ENCODE data around the gene VPS39.

Gene VPS39

DNA sequence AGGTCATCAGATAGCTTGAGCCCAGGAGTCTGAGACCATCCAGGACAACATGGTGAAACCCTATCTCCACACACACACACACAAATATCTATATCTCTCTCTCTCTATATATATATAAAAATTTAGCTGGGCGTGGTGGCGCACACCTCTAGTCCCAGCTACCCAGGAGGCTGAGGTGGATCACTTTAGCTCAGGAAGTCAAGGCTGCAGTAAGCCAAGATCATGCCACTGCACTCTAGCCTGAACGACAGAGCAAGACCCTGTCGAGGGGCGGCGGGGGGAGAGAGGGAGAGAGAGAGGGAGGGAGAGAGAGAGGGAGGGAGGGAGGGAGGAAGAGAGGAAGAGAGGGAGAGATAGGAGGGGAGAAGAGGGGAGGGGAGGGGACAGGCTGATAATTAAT lies 79.6 kb downstream of the VPS39 start:
- no peak for DNase-seq (ENCODE audit: low read depth)

DNA sequence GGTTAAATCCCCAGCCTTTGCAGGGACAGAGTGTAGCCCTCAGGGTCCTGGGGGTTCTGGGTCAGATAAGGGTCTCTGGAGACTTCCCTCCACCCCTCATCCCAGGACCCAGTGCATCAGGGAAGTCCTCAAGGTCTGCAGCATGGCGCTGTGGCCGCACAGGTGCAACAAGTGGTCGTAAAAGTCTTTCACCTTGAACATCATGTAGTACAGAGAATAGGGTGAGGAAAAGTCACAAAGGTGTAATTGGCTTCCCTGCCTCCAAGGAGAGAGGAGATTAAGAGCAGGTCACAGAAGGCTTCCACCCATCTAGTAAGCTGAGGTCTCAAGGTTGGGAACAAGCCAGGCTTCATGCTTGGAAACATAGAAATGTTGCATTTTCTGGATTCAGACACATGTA lies 84.6 kb downstream of the VPS39 start:
- DNase-seq (ENCODE audit: low read depth) = no peak

DNA sequence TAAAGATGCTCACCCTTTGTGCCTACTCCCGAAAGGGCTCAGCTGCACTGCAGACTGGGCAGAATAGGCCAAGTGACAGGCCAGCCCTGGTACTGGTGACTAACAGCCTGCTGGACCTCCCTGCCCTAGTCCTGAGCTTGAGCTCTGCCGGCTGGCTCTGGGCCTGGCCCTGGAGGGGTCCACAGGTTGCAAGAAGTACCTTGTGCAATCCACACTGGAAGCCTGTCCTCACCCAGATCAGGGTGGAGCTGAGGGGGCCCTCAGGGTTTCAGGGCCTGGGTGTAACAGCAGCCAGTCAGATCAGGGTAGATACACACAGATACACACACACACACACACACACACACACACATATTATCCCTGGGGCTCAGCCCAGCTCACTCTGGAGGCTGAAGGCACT lies 86.4 kb downstream of the VPS39 start:
- DNase-seq (ENCODE audit: low read depth) = no peak

DNA sequence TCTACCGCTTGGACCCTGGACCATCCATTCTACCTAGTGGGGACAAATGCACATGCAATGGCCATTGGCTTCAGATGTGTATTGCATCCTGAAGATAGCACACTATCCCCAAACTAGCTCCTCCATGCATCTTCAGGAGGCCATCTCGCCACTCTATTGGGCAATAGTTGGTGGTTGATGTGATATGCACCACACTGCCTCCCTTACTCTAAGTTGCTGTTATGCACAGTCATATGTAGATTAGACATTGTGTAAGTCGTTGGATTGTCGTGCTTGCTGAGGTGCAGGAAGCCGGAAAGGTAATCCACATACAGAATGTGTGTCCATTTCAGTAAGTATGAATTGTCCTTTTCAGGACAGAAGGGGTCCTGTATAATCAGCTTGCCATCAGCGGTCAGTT lies 87.1 kb downstream of the VPS39 start:
- DNase-seq (ENCODE audit: low read depth) = no peak

DNA sequence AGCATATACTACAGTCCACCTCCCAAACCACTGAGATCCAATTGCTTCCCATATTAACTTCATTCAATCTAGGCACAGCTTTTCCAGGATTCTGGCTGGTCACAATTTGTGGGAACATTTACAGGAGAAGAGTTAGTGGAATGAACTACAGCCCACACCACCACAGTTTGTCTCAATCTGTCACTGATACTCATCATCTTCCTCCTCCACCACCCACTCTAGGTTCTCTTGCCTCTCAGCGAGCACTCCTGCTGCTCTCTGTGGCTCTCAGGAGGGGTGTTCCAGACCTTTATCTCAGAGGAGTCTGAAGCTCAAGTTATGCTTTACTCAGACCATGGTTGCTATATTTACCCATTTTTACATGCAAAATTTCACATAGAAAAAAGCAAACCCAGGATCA lies 87.8 kb downstream of the VPS39 start:
- DNase-seq (ENCODE audit: low read depth) = no peak

DNA sequence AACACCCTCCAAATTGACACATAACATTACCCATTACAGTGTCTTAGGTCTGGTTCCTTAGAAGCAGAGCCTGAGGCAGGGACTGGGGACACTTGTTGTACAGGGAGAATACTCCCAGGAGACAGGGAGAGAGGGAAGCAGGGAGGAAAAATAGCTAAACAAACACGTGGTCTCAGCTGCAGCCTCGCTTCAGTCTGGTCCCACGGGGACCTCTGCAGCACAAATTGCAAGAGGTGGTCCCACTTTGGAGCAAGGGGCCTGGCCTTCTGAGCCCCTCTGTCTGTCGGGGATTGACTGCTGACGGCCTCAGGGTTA lies 88.7 kb downstream of the VPS39 start:
- DNase-seq (ENCODE audit: low read depth) = no peak

DNA sequence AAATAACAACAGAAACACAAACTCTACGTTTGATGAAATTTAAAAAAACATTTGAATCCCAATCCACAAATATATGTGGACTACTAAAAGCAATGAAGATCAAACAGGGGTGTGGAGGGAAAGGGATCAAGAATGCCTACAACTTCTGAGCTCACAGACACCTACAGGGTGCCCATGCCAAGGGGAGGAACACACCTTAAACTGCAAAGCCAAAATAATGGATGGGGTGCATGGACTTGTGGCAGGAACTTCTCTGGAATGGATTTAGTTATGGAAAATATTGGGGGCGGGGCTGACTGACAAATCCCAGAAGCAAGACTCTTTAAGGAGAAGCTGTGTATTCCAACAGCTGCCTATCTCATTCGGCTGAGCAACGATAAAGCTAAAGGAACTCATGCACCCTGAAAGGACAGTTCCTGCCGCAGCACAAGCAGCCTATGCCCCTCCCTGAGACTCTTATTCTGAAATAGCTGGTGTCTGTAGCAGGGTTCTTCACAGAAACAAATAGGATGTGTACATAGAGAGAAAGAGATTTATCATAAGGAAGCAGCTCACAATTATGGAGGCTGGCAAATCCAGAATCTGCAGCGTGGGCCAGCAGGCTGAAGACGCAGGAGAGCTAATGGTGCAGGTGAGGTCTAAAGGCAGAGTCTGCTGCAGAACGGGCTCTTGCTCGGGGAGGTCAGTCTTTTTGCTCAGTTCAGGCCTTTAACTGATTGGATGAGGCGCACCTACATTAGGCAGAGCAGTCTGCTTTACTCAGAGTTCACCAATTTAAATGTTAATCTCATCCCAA lies 89.3 kb downstream of the VPS39 start:
- DNase-seq (ENCODE audit: low read depth) = no peak

DNA sequence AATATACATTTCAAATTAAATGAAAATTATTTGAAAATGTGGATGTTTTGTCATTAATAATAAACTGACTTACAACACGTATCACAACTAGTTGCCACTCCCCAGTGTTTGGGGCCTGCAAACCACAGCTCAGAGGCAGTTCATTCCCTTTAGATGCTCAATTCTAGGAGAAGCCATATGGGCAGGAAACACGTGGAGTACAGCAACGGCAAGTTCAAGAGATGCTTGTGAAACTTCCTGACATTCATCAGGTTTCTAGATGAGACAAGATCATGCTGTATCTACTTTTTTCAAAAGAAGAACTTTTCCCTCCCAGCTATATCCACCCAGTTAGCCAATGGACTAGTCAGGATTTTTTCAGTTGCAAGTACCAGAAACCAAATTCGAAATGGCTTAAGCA lies 96.2 kb downstream of the VPS39 start:
- DNase-seq (ENCODE audit: low read depth) = no peak

DNA sequence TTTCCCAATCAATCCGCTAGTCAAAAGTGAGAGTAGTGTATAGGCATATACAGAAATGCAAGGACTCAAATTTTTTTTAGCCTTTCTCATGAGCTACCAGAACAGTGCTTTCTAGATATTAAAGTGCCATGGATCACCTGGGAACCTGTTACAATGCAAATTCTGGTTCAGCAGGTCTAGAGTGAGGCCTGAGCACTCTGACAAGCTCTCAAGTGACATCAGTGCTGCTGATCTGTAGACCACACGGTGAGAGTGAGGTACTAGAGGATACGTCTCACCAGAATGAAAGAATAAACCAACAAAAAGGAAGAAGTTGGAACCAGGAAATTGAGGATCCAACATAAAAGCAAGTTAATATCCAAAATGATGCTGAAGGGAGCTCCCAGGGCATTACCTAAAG lies 97.7 kb downstream of the VPS39 start:
- no peak for DNase-seq (ENCODE audit: low read depth)

DNA sequence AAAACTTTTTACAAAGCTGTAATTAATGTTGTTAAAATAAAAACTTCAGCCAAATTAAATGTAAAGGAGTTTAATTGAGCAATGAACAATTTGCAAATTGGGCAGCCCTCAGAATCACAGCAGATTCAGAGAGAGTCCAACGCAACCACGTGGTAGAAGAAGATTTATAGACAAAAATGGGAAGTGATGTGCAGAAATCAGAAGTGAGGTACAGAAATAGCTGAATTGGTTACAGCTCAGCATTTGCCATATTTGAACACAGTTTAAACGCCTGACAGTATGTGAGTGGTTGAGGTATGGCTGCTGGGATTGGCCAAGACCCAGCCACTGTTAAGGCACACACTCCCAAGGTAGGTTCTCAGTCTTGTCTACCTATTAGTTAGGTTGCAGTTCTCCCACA lies 99.3 kb downstream of the VPS39 start:
- no peak for DNase-seq (ENCODE audit: low read depth)
